ENCODE results near the gene VPS41.

DNA sequence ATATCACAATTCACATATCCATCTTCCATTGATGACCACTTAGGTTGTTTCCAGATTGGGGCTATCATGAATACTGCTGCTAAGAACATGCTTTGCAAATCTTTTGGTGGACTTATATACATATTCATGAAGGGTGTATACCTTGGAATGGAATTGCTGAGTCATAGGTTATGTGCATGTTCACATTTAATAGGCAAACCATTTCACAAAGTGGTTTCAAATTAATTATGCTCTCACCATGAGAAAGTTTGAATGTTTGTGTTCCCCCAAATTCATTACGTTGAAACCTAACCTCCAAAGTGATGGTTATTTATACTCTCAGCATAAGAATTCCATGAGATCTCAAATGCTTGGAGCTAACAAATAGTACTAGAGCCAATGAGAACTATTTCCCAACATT lies 86.4 kb downstream of the VPS41 start:
- TF ChIP-seq ZNF701 (tag by site-specific recombination; IDR thresholded peaks at IDR 0.05) (no peak), KLF10 (tag by site-specific recombination; IDR thresholded peaks at IDR 0.05) (no peak), ZNF121 (tag by site-specific recombination; IDR thresholded peaks at IDR 0.05) (no peak), YY2 (tag by site-specific recombination; IDR thresholded peaks at IDR 0.05) (no peak), KLF16 (tag by site-specific recombination; IDR thresholded peaks at IDR 0.05) (no peak), BCL11A (tag by site-specific recombination; IDR thresholded peaks at IDR 0.05; ENCODE audit: low read depth) (no peak), ZFHX2 (tag by site-specific recombination; conservative IDR thresholded peaks at IDR 0.05) (no peak), TRIM28 (IDR thresholded peaks at IDR 0.05; ENCODE audit: borderline replicate concordance, low read length) (no peak), SP3 (tag by site-specific recombination; IDR thresholded peaks at IDR 0.05) (no peak), ZNF76 (tag by site-specific recombination; IDR thresholded peaks at IDR 0.05; ENCODE audit: borderline replicate concordance, low read depth) (no peak), ZNF830 (tag by site-specific recombination; IDR thresholded peaks at IDR 0.05; ENCODE audit: low read depth) (no peak), ZNF394 (tag by site-specific recombination; IDR thresholded peaks at IDR 0.05; ENCODE audit: borderline replicate concordance) (no peak)
- TF ChIP-seq, protein P1, sequence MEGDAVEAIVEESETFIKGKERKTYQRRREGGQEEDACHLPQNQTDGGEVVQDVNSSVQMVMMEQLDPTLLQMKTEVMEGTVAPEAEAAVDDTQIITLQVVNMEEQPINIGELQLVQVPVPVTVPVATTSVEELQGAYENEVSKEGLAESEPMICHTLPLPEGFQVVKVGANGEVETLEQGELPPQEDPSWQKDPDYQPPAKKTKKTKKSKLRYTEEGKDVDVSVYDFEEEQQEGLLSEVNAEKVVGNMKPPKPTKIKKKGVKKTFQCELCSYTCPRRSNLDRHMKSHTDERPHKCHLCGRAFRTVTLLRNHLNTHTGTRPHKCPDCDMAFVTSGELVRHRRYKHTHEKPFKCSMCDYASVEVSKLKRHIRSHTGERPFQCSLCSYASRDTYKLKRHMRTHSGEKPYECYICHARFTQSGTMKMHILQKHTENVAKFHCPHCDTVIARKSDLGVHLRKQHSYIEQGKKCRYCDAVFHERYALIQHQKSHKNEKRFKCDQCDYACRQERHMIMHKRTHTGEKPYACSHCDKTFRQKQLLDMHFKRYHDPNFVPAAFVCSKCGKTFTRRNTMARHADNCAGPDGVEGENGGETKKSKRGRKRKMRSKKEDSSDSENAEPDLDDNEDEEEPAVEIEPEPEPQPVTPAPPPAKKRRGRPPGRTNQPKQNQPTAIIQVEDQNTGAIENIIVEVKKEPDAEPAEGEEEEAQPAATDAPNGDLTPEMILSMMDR (tag by site-specific recombination; IDR thresholded peaks at IDR 0.05): no peak

Measured in HEK293 (cell line).